A549 (cell line): ENCODE data around the gene TMEM205. TPM values are rescaled to one million over a fixed set of nuclear protein-coding genes. Genes with fewer than 3 reads are reported as not detected.
A peak's percentile ranks its signal among the peaks of the same experiment; 100 is the strongest.

Source experiments
- ATAC-seq, 2 experiments: fragments of 200-7000 bp in 1 of 2; fragments of >200 bp in 1 of 2; cut with Nextera tagmentation in 1 of 2; cut with Tn5 transposase in 1 of 2; 3 replicates each; pipeline versions ENCODE4 v1.8.0 to v1.9.1; 2018 to 2020; ENCODE audit warnings: mild to moderate bottlenecking in 1 of 2, moderate library complexity in 1 of 2
- CTCF ChIA-PET: fragments of 300-600 bp; sonication (Branson Sonifier 250); formaldehyde crosslinking; extraction: SDS; loops from one replicate; lab custom pipeline; 2021; ENCODE audit warnings: antibody characterized with exemption, inconsistent platforms; lab: Yijun Ruan, JAX
- POLR2A ChIA-PET: fragments of 350-600 bp; formaldehyde crosslinking; extraction: SDS; loops from one replicate; lab custom pipeline; 2021; ENCODE audit warnings: antibody characterized with exemption, inconsistent platforms; lab: Yijun Ruan, JAX
- DNase-seq, 2 experiments: peaks; one replicate each; pipeline versions ENCODE4 v3.0.0 to v3.0.0-alpha.2; 2011 to 2016; ENCODE audit warnings: low read depth in 1 of 2, low spot score in 1 of 2
- FAIRE-seq: peaks from 2 replicates; lab custom pipeline; 2011; peaks lifted over from hg19 to GRCh38; lab: Jason Lieb, UNC
- H3K27ac ChIP-seq, 2 experiments: fragments of >200 bp; sonication (Bioruptor Twin); formaldehyde crosslinking; 3 replicates each; pipeline ENCODE4 v1.5.1; 2016 to 2017
- H3K4me1 ChIP-seq: fragments of >200 bp; sonication (Bioruptor Twin); formaldehyde crosslinking; 3 replicates; pipeline ENCODE4 v1.6.1; 2016
- H3K4me2 ChIP-seq: fragments of >200 bp; sonication (Bioruptor Twin); formaldehyde crosslinking; 3 replicates; pipeline ENCODE4 v1.6.1; 2016
- H3K4me3 ChIP-seq: fragments of >200 bp; sonication (Bioruptor Twin); formaldehyde crosslinking; 3 replicates; pipeline ENCODE4 v1.5.1; 2016
- H3K9me3 ChIP-seq: fragments of >200 bp; sonication (Bioruptor Twin); formaldehyde crosslinking; 3 replicates; pipeline ENCODE4 v1.6.1; 2016
- BHLHE40 ChIP-seq: IDR thresholded peaks from 2 replicates; pipeline ENCODE4 v1.6.1; 2012; ENCODE audit warnings: low read depth, low read length, inconsistent platforms
- EHF ChIP-seq: fragments of 250-450 bp; sonication (Bioruptor Pico); IDR thresholded peaks from 2 replicates; pipeline ENCODE4 v1.5.0; 2020; ENCODE audit warnings: mild to moderate bottlenecking
- EHMT2 ChIP-seq: fragments of 200-600 bp; sonication (generic); IDR thresholded peaks from 2 replicates; pipeline ENCODE4 v1.6.1; 2016; ENCODE audit warnings: antibody characterized with exemption, low read depth, mild to moderate bottlenecking, moderate library complexity
- HDAC2 ChIP-seq: fragments of 200-600 bp; sonication (generic); IDR thresholded peaks from 2 replicates; pipeline ENCODE4 v1.6.1; 2016
- HES2 ChIP-seq: fragments of >200 bp; sonication (Bioruptor Twin); formaldehyde crosslinking; IDR thresholded peaks from 2 replicates; pipeline ENCODE4 v1.6.1; 2016
- HOXA7 ChIP-seq: fragments of 250-450 bp; sonication (Bioruptor Pico); IDR thresholded peaks from 2 replicates; pipeline ENCODE4 v1.5.0; 2020; ENCODE audit warnings: mild to moderate bottlenecking, moderate library complexity
- HOXB5 ChIP-seq: fragments of 250-450 bp; sonication (Bioruptor Pico); IDR thresholded peaks from 2 replicates; pipeline ENCODE4 v1.5.0; 2020; ENCODE audit warnings: mild to moderate bottlenecking, moderate library complexity
- KDM1A ChIP-seq: fragments of 200-600 bp; sonication (generic); IDR thresholded peaks from 2 replicates; pipeline ENCODE4 v1.6.1; 2016; ENCODE audit warnings: low read depth, mild to moderate bottlenecking
- MAZ ChIP-seq: fragments of 150-350 bp; IDR thresholded peaks from 2 replicates; pipeline ENCODE4 v1.6.1; 2014; ENCODE audit warnings: antibody characterized with exemption, low read depth, low read length, borderline replicate concordance
- NR3C1 ChIP-seq: fragments of >200 bp; sonication (Bioruptor Twin); formaldehyde crosslinking; IDR thresholded peaks from 3 replicates; pipeline ENCODE4 v1.6.1; 2017
- PHF8 ChIP-seq: fragments of 200-600 bp; sonication (generic); IDR thresholded peaks from 2 replicates; pipeline ENCODE4 v1.6.1; 2016; ENCODE audit warnings: low read depth, mild to moderate bottlenecking, antibody characterized with exemption, moderate library complexity, borderline replicate concordance
- RCOR1 ChIP-seq: fragments of 150-350 bp; IDR thresholded peaks from 2 replicates; pipeline ENCODE4 v1.6.1; 2014; ENCODE audit warnings: antibody characterized with exemption, low read length, low read depth
- SMC3 ChIP-seq: fragments of >200 bp; sonication (Bioruptor Twin); formaldehyde crosslinking; IDR thresholded peaks from 3 replicates; pipeline ENCODE4 v1.6.1; 2018; ENCODE audit warnings: inconsistent platforms
- SREBF2 ChIP-seq: fragments of 450-650 bp; IDR thresholded peaks from 2 replicates; pipeline ENCODE4 v1.6.1; 2014; ENCODE audit warnings: mild to moderate bottlenecking, moderate library complexity
- TP53 ChIP-seq: fragments of 250-450 bp; sonication (Bioruptor Pico); IDR thresholded peaks from 2 replicates; pipeline ENCODE4 v1.5.0; 2021; ENCODE audit warnings: mild to moderate bottlenecking, moderate library complexity
- USF2 ChIP-seq: fragments of 450-650 bp; IDR thresholded peaks from 2 replicates; pipeline ENCODE4 v1.6.1; 2014; ENCODE audit warnings: antibody characterized with exemption
- ZNF302 ChIP-seq: fragments of 250-450 bp; sonication (Bioruptor Pico); IDR thresholded peaks from 2 replicates; pipeline ENCODE4 v1.9.0; 2021; ENCODE audit warnings: inconsistent platforms, mild to moderate bottlenecking, moderate library complexity
- WGBS: methylation state at CpG from one replicate; pipeline ENCODE4 v1.1.6; 2017; ENCODE audit errors: missing lambda C conversion rate; 5-methylcytosine and 5-hydroxymethylcytosine counted together
- polyA plus RNA-seq, 4 experiments: library from polyadenylated mRNA; depleted of rRNA in 3 of 4; stranded (reverse); fragments of >200 nt; fragmentation: RNase III in 1 of 4; extraction: RNeasy Plus Mini Kit Qiagen cat#74134 plus additional on column Dnase treatment in 1 of 4; gene quantifications; 2 replicates in 3 of 4; 3 replicates in 1 of 4; pipeline ENCODE4 v1.2.3, GENCODE V29; 2011 to 2017
- TF ChIP-seq, protein P1 (sequence below): IDR thresholded peaks from 2 replicates; pipeline ENCODE4 v1.6.1; 2012

The TMEM205 gene
- polyA plus RNA-seq, 2 of the 4 experiments (the other 2 are of a cell fraction), result 91.6 to 183 TPM

DNA sequence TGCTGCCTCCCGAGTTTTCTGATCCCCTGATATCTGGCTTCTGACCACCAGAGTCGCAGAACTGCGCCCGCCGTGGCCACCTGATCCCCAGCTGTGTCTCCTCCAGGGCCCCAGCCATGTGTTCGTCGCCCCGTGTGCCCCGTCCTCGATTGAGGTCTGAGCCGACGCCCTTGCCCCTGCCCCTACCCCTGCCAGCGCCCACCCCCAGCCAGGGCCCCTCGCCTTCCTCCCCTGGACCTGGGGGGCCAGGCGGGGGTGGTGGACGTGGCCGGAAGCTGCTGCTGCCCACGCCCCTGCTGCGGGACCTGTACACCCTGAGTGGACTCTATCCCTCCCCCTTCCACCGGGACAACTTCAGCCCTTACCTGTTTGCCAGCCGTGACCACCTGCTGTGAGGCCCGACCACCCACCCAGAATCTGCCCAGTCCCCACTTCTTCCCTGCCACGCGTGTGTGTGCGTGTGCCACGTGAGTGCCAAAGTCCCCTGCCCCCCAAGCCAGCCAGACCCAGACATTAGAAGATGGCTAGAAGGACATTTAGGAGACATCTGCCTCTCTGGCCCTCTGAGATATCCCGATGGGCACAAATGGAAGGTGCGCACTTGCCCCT is 18.3 kb upstream of the TMEM205 start:
- DNase-seq (no peak), ATAC-seq (no peak)

DNA sequence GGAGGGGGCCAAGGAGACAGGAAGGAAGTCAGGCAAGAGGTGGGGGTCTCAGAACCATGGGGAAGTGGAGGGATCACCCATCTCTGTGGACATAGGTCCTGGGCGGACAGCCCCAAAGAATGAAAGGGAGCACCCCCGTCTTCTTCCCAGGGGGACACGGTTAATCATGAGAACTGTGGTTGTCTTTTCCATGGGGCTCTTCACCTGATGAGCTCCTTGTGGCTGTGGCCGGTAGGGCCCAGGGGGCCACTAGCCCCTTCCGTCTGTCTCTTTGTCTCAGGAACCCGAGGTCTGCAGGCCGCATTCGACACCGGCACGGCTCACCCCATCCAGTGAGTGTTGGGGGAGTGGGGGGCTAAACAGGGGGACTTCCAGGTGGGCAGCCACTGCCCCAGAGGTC is 17.8 kb upstream of the TMEM205 start:
- TF ChIP-seq TP53 (CRISPR knock-in tag), result no peak
- TF ChIP-seq, protein P1, sequence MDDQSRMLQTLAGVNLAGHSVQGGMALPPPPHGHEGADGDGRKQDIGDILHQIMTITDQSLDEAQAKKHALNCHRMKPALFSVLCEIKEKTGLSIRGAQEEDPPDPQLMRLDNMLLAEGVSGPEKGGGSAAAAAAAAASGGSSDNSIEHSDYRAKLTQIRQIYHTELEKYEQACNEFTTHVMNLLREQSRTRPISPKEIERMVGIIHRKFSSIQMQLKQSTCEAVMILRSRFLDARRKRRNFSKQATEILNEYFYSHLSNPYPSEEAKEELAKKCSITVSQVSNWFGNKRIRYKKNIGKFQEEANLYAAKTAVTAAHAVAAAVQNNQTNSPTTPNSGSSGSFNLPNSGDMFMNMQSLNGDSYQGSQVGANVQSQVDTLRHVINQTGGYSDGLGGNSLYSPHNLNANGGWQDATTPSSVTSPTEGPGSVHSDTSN, result no peak
- no peak for TF ChIP-seq SREBF2
- TF ChIP-seq SMC3, result no peak
- ChIA-PET POLR2A (interaction anchor here (2.8 kb wide), 1 partner anchor 11 kb away, joined by 13 read pairs; the partner anchor contains the start of gene SWSAP1), CTCF (interaction anchor here (1.0 to 1.6 kb wide), 3 partner anchors 12 to 19 kb away, joined by 3 to 4 read pairs (median 4); no protein-coding TSS in a partner anchor)
- no peak for DNase-seq
- no peaks in the 10 kb centered on the region for H3K9me3 ChIP-seq
- 89% methylated on average over 6 of the region's 10 CpGs for WGBS
- no peak for FAIRE-seq
- ATAC-seq, result no peak
- no peak overlapping the region for H3K4me2 ChIP-seq
- no peak overlapping the region for H3K27ac ChIP-seq
- H3K4me1 ChIP-seq, result no peaks in the 10 kb centered on the region
- H3K4me3 ChIP-seq, result no peak overlapping the region

More for the DNA sequence above, 18.3 kb upstream of the TMEM205 start:
- WGBS, result 90% methylated on average over 21 of the region's 28 CpGs
- ChIA-PET CTCF (interaction anchor here (1.0 to 1.6 kb wide), 3 partner anchors 12 to 18 kb away, joined by 3 to 4 read pairs (median 4); no protein-coding TSS in a partner anchor), POLR2A (interaction anchor here (2.8 kb wide), 1 partner anchor 11 kb away, joined by 13 read pairs; the partner anchor contains the start of gene SWSAP1)
- Histone ChIP-seq H3K4me3 (no peak overlapping the region), H3K9me3 (no peaks in the 10 kb centered on the region), H3K27ac (no peak overlapping the region), H3K4me1 (no peaks in the 10 kb centered on the region), H3K4me2 (no peak overlapping the region)
- TF ChIP-seq BHLHE40 (no peak), RCOR1 (no peak), ZNF302 (CRISPR knock-in tag) (no peak), SREBF2 (no peak), TP53 (CRISPR knock-in tag) (no peak), USF2 (no peak), KDM1A (no peak), NR3C1 (no peak), PHF8 (no peak), HOXB5 (CRISPR knock-in tag) (no peak), HOXA7 (CRISPR knock-in tag) (no peak), MAZ (no peak)
- FAIRE-seq, result no peak

DNA sequence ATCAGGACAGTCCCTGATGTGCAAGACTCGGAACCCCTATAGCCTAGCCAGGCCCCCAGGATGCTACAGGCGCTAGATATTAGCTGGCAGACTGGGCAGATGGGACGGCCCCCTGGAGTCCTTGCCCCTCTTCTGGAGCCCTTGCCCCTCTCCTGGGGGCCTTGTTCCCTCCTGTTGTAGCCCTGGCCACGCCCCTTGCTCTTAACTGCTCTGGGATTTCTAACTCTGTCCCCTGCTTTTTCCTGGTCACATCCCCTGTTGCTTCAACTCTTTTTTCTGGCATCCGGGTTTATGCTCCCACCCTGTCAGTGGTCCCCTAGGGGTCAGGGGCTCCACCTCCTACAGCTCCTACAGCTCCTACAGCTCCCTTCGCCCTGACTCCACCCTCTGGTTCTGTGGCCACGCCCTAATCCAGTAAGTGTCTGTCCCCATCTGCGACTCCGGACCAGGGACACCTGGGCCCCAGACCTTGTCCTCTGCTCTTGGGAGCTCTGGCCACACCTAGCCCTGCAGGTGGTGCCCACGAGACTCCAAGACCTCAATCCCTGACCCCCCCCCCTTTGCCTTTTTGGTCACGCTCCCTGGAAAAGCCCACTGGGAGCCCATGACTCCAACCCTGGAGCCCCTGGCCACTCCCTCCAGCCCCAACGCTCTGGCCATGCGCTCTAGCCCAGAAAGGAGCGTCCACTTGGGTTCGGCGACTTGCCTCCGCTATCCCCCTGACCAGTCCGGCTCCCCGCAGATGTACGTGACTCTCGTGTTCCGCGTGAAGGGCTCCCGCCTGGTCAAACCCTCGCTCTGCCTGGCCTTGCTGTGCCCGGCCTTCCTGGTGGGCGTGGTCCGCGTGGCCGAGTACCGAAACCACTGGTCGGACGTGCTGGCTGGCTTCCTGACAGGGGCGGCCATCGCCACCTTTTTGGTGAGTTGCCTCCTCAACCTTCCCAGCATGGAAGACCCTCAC is 16.0 kb upstream of the TMEM205 start:
- Histone ChIP-seq H3K27ac (no peak overlapping the region), H3K9me3 (no peaks in the 10 kb centered on the region), H3K4me1 (no peaks in the 10 kb centered on the region), H3K4me3 (no peak overlapping the region), H3K4me2 (no peak overlapping the region)
- TF ChIP-seq RCOR1 (no peak), SMC3 (no peak), HDAC2 (no peak), EHMT2 (no peak), EHF (CRISPR knock-in tag) (no peak), HES2 (no peak)
- 91% methylated on average over 28 of the region's 35 CpGs for WGBS
- ChIA-PET CTCF (interaction anchor here (0.6 to 2.5 kb wide), 4 partner anchors 11 to 68 kb away, joined by 3 to 10 read pairs (median 4); no protein-coding TSS in a partner anchor), POLR2A (interaction anchor here (1.9 to 2.8 kb wide), 2 partner anchors 12 to 13 kb away, joined by 9 to 13 read pairs; partner anchors contain the start of gene SWSAP1)
- DNase-seq (no peak), ATAC-seq (peak; percentile 19 to 27; a peak in 3 of 6 replicates), FAIRE-seq (no peak)
